Endothelial cell of umbilical vein (primary cell): ENCODE data around the gene TRPC4AP. TPM values are rescaled to one million over a fixed set of nuclear protein-coding genes. Genes with fewer than 3 reads are reported as not detected.

ENCODE experiments used
- BruUV-seq: library from RNA; stranded (reverse); fragments of 400-500 nt; replicated peaks from 2 replicates; lab custom pipeline; 2021; lab: Mats Ljungman, UMichigan
- CTCF ChIA-PET: fragments of 300-600, 350-600 bp; sonication (Branson Sonifier 250); formaldehyde crosslinking; loops from one replicate; lab custom pipeline; 2021; ENCODE audit warnings: antibody characterized with exemption, inconsistent platforms; lab: Charles Lee
- POLR2A ChIA-PET: fragments of 300-600, 350-600 bp; sonication (Branson Sonifier 250); formaldehyde crosslinking; loops from one replicate; lab custom pipeline; 2021; ENCODE audit warnings: antibody characterized with exemption, inconsistent platforms; lab: Charles Lee
- DNase-seq: peaks from one replicate; pipeline ENCODE4 v3.0.0-alpha.2; 2011; ENCODE audit warnings: low read depth, low spot score
- FAIRE-seq: peaks from 2 replicates; lab custom pipeline; 2011; peaks lifted over from hg19 to GRCh38; lab: Jason Lieb, UNC
- H2AFZ ChIP-seq: 2 replicates; pipeline ENCODE4 v1.6.0; 2012; ENCODE audit warnings: low read depth, low read length, control low read depth, inconsistent platforms
- H3K27ac ChIP-seq: 2 replicates; pipeline ENCODE4 v1.5.1; 2011; ENCODE audit warnings: low read depth, mild to moderate bottlenecking, control low read depth, low read length, moderate library complexity; ENCODE audit not compliant: insufficient read depth
- H3K27me3 ChIP-seq, 2 experiments: 2 replicates each; pipeline versions ENCODE4 v1.6.0 to v1.6.1; 2011; ENCODE audit warnings: low read length in 2 of 2, mixed read lengths in 1 of 2; ENCODE audit not compliant: control insufficient read depth in 2 of 2, insufficient read depth in 2 of 2
- H3K36me3 ChIP-seq, 2 experiments: 2 replicates in 1 of 2; 3 replicates in 1 of 2; pipeline ENCODE4 v1.5.1; 2011; ENCODE audit warnings: low read length in 2 of 2, mild to moderate bottlenecking in 1 of 2, moderate library complexity in 1 of 2; ENCODE audit not compliant: control insufficient read depth in 2 of 2, insufficient read depth in 2 of 2; ENCODE audit errors: extremely low read depth in 1 of 2
- H3K4me1 ChIP-seq: 3 replicates; pipeline ENCODE4 v1.5.1; 2011; ENCODE audit warnings: mild to moderate bottlenecking, low read length; ENCODE audit not compliant: control insufficient read depth, insufficient read depth; ENCODE audit errors: extremely low read depth
- H3K4me2 ChIP-seq: 2 replicates; pipeline ENCODE4 v1.6.1; 2011; ENCODE audit warnings: low read length, control low read depth, mixed read lengths; ENCODE audit not compliant: insufficient read depth
- H3K4me3 ChIP-seq, 3 experiments: fragments of 200-600 bp in 1 of 3; sonication (generic), shearing (Covaris generic) in 1 of 3; replicated peaks in 1 of 3; 2 replicates each; pipeline ENCODE4 v1.5.1; 2011 to 2016; ENCODE audit warnings: control low read depth in 3 of 3, low read length in 3 of 3, mild to moderate bottlenecking in 2 of 3, inconsistent platforms in 1 of 3, low read depth in 1 of 3, moderate library complexity in 1 of 3; ENCODE audit not compliant: insufficient read depth in 1 of 3
- H3K79me2 ChIP-seq: 2 replicates; pipeline ENCODE4 v1.6.0; 2012; ENCODE audit warnings: low read length, inconsistent platforms; ENCODE audit not compliant: control insufficient read depth, insufficient read depth
- H3K9ac ChIP-seq: replicated peaks from 2 replicates; pipeline ENCODE3; 2011; ENCODE audit warnings: low read length, control low read depth; ENCODE audit not compliant: insufficient read depth; ENCODE audit errors: extremely low read depth
- H3K9me1 ChIP-seq: replicated peaks from 3 replicates; pipeline ENCODE4 v1.6.0; 2011; ENCODE audit warnings: mild to moderate bottlenecking, low read length; ENCODE audit not compliant: control insufficient read depth, insufficient read depth; ENCODE audit errors: extremely low read depth
- H3K9me3 ChIP-seq: replicated peaks from 2 replicates; pipeline ENCODE4 v1.5.1; 2012; ENCODE audit warnings: low read length, inconsistent platforms; ENCODE audit not compliant: control insufficient read depth, insufficient read depth
- H4K20me1 ChIP-seq: replicated peaks from 2 replicates; pipeline ENCODE3; 2011; ENCODE audit warnings: mild to moderate bottlenecking, low read length; ENCODE audit not compliant: control insufficient read depth, insufficient read depth; ENCODE audit errors: extremely low read depth
- EZH2 ChIP-seq: IDR thresholded peaks from 2 replicates; pipeline ENCODE4 v1.6.1; 2012; ENCODE audit warnings: borderline replicate concordance, low read depth, mild to moderate bottlenecking, moderate library complexity, low read length, inconsistent platforms; ENCODE audit not compliant: severe bottlenecking
- GATA2 ChIP-seq: IDR thresholded peaks from 2 replicates; pipeline ENCODE4 v1.7.0; 2011; ENCODE audit warnings: low read depth, mild to moderate bottlenecking, moderate library complexity, mixed read lengths, low read length; ENCODE audit not compliant: insufficient read length, insufficient read depth
- MYC ChIP-seq: IDR thresholded peaks from one replicate; pipeline ENCODE4 v1.6.1; 2011; ENCODE audit warnings: mild to moderate bottlenecking, low read depth, low read length
- dilution Hi-C: fragments of 300-500 bp; cut with MboI; formaldehyde crosslinking; loops from one replicate; pipeline ENCODE4 v1.15.0; 2019; ENCODE audit warnings: low sequenced_read_pairs; ENCODE audit not compliant: extremely low pct_ligation_motif_present
- intact Hi-C: fragments of 100-400 bp; cut with micrococcal nuclease; formaldehyde crosslinking; loops from one replicate; pipeline ENCODE4 v1.10.0; 2022
- polyA plus RNA-seq, 4 experiments: library from polyadenylated mRNA; depleted of rRNA in 3 of 4; stranded (reverse) in 3 of 4; unstranded in 1 of 4; fragments of >200 nt; gene quantifications; 2 replicates each; pipeline versions ENCODE4 v1.2.1 to v1.2.3, GENCODE V29; 2011 to 2012; ENCODE audit warnings: missing spikeins in 1 of 4
- total RNA-seq: library from RNA; stranded (reverse); gene quantifications from 2 replicates; pipeline ENCODE4 v1.2.3, GENCODE V29; 2021
- TF ChIP-seq, protein P1 (sequence below), 2 donors: IDR thresholded peaks; 1 replicate in 1 of 2; 2 replicates in 1 of 2; pipeline ENCODE4 v1.5.1; 2011; ENCODE audit warnings: low read length in 2 of 2, mild to moderate bottlenecking in 2 of 2, moderate library complexity in 2 of 2, control low read depth in 1 of 2, inconsistent platforms in 1 of 2, low read depth in 1 of 2; ENCODE audit not compliant: insufficient read depth in 1 of 2; ENCODE audit errors: extremely low read depth in 1 of 2
- TF ChIP-seq, protein P2 (sequence below): IDR thresholded peaks from 2 replicates; pipeline ENCODE4 v1.6.1; 2011; ENCODE audit not compliant: insufficient read depth, insufficient read length

The TRPC4AP gene
- total and polyA plus RNA-seq, 2 donors (not counting 3 experiments of a cell fraction or from before 2014, with no cell fraction given) = 89.0 to 103 TPM

- Histone ChIP-seq H4K20me1 (no peaks in the 10 kb centered on the region), H3K27ac (no peak overlapping the region), H3K27me3 (no peaks in the 10 kb centered on the region), H3K36me3 (peaks cover 9 to 30% of the 10 kb centered on the region in 2 experiments), H3K9ac (no peak overlapping the region), H2AFZ (no peak overlapping the region), H3K4me3 (no peak overlapping the region), H3K4me2 (no peak overlapping the region), H3K79me2 (peaks cover 20% of the 10 kb centered on the region), H3K9me3 (no peaks in the 10 kb centered on the region), H3K9me1 (no peaks in the 10 kb centered on the region), H3K4me1 (peaks cover 18% of the 10 kb centered on the region)
- ChIA-PET CTCF (interaction anchor here (1.6 kb wide), 1 partner anchor 48 kb away, joined by 8 read pairs; no protein-coding TSS in a partner anchor), POLR2A (no interaction called here)
- no peak for DNase-seq
- dilution Hi-C loops (no loop called here), intact Hi-C loops (no loop called here)
- no TSS peak for BruUV-seq
- TF ChIP-seq, protein P1, sequence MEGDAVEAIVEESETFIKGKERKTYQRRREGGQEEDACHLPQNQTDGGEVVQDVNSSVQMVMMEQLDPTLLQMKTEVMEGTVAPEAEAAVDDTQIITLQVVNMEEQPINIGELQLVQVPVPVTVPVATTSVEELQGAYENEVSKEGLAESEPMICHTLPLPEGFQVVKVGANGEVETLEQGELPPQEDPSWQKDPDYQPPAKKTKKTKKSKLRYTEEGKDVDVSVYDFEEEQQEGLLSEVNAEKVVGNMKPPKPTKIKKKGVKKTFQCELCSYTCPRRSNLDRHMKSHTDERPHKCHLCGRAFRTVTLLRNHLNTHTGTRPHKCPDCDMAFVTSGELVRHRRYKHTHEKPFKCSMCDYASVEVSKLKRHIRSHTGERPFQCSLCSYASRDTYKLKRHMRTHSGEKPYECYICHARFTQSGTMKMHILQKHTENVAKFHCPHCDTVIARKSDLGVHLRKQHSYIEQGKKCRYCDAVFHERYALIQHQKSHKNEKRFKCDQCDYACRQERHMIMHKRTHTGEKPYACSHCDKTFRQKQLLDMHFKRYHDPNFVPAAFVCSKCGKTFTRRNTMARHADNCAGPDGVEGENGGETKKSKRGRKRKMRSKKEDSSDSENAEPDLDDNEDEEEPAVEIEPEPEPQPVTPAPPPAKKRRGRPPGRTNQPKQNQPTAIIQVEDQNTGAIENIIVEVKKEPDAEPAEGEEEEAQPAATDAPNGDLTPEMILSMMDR (IDR thresholded peaks at IDR 0.05; ENCODE audit: extremely low read depth in 1 of 2, insufficient read depth in 1 of 2, low read depth in 1 of 2, low read length in 2 of 2) = no peak
- TF ChIP-seq MYC = no peak
- TF ChIP-seq, protein P2, sequence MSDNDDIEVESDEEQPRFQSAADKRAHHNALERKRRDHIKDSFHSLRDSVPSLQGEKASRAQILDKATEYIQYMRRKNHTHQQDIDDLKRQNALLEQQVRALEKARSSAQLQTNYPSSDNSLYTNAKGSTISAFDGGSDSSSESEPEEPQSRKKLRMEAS = no peak
- TF ChIP-seq EZH2 = no peak
- no peak for TF ChIP-seq GATA2
- no peak for FAIRE-seq
Measured at GRCh38 chr20:35048739-35049138, 43.9 kb downstream of the TRPC4AP start.
